OCI-LY7 (cell line): Measurements from ENCODE around the gene AGRN. TPM values are rescaled to one million over a fixed set of nuclear protein-coding genes. Genes with fewer than 3 reads are reported as not detected.

Source experiments
- BruUV-seq: library from RNA; stranded (reverse); fragments of 400-500 nt; replicated peaks from 2 replicates; lab custom pipeline; 2021; lab: Mats Ljungman, UMichigan
- CTCF ChIA-PET: fragments of 300-600 bp; sonication (Branson Sonifier 250); formaldehyde crosslinking; loops from one replicate; lab custom pipeline; 2022; ENCODE audit warnings: antibody characterized with exemption; ENCODE audit not compliant: unreplicated experiment; lab: Charles Lee
- POLR2A ChIA-PET: fragments of 300-600 bp; sonication (Branson Sonifier 250); formaldehyde crosslinking; loops from one replicate; lab custom pipeline; 2022; ENCODE audit warnings: antibody characterized with exemption; lab: Charles Lee
- DNase-seq: peaks from one replicate; pipeline ENCODE4 v3.0.0-alpha.2; 2015; ENCODE audit warnings: low spot score
- H2AFZ ChIP-seq: fragments of 200-600 bp; sonication (generic), shearing (Covaris generic); 2 replicates; pipeline ENCODE4 v1.6.1; 2014; ENCODE audit warnings: mild to moderate bottlenecking, antibody characterized with exemption, low read length, moderate library complexity
- H3K27ac ChIP-seq: fragments of 200-600 bp; sonication (generic); 2 replicates; pipeline ENCODE4 v1.5.1; 2014; ENCODE audit warnings: mixed run types, low read depth, mild to moderate bottlenecking, moderate library complexity, low read length, inconsistent platforms; ENCODE audit not compliant: poor library complexity, severe bottlenecking
- H3K36me3 ChIP-seq: fragments of 200-600 bp; sonication (generic); 2 replicates; pipeline ENCODE4 v1.6.1; 2014; ENCODE audit warnings: mild to moderate bottlenecking, antibody characterized with exemption, low read length, moderate library complexity, mixed read lengths; ENCODE audit not compliant: insufficient read depth
- H3K4me1 ChIP-seq: fragments of 200-600 bp; sonication (generic); 2 replicates; pipeline ENCODE4 v1.5.1; 2014; ENCODE audit warnings: mild to moderate bottlenecking, low read length; ENCODE audit not compliant: insufficient read depth, poor library complexity, severe bottlenecking
- H3K4me2 ChIP-seq: fragments of 200-600 bp; sonication (generic); 2 replicates; pipeline ENCODE4 v1.6.1; 2014; ENCODE audit warnings: mild to moderate bottlenecking, low read length
- H3K4me3 ChIP-seq: fragments of 200-600 bp; sonication (generic); 2 replicates; pipeline ENCODE4 v1.5.1; 2014; ENCODE audit warnings: mild to moderate bottlenecking, low read depth, low read length; ENCODE audit not compliant: poor library complexity, severe bottlenecking
- H3K79me2 ChIP-seq: fragments of 200-600 bp; sonication (generic); 2 replicates; pipeline ENCODE4 v1.6.1; 2016; ENCODE audit warnings: low read depth, mild to moderate bottlenecking, low read length, moderate library complexity, mixed read lengths; ENCODE audit not compliant: insufficient read depth
- H3K9me2 ChIP-seq: fragments of 200-600 bp; sonication (generic); 2 replicates; pipeline ENCODE4 v1.6.1; 2016; ENCODE audit warnings: mild to moderate bottlenecking, low read length, mixed read lengths; ENCODE audit not compliant: insufficient read depth
- H3K9me3 ChIP-seq: fragments of 200-600 bp; sonication (generic); 2 replicates; pipeline ENCODE4 v1.6.1; 2014; ENCODE audit warnings: mild to moderate bottlenecking, mixed run types, low read length, mixed read lengths
- H4K20me1 ChIP-seq: fragments of 200-600 bp; sonication (generic); 2 replicates; pipeline ENCODE4 v1.6.1; 2014; ENCODE audit warnings: mild to moderate bottlenecking, antibody characterized with exemption, low read length, moderate library complexity, mixed read lengths; ENCODE audit not compliant: insufficient read depth
- CTCF ChIP-seq: fragments of 200-600 bp; sonication (generic); conservative IDR thresholded peaks from 2 replicates; pipeline ENCODE4 v1.5.1; 2014; ENCODE audit warnings: mild to moderate bottlenecking, antibody characterized with exemption, low read length, moderate library complexity, mixed read lengths
- EZH2phosphoT487 ChIP-seq: fragments of 200-600 bp; sonication (generic); IDR thresholded peaks from 2 replicates; pipeline ENCODE4 v1.6.1; 2018; ENCODE audit warnings: low read depth, borderline replicate concordance, mild to moderate bottlenecking, mixed run types, antibody characterized with exemption, low read length, moderate library complexity, mixed read lengths
- intact Hi-C: fragments of 100-400 bp; cut with micrococcal nuclease; formaldehyde crosslinking; loops from one replicate; pipeline ENCODE4 v1.10.0; 2022; ENCODE audit not compliant: unreplicated experiment
- total RNA-seq, 2 experiments: library from RNA; depleted of rRNA in 1 of 2; stranded (reverse); fragments of >200 nt in 1 of 2; shearing (Covaris generic) in 1 of 2; gene quantifications; 2 replicates each; pipeline ENCODE4 v1.2.3, GENCODE V29; 2014 to 2022

Gene AGRN
- total RNA-seq, 2 experiments from 2014 or later = 2.7 to 9.1 TPM

GRCh38 chr1:1067860-1068516 lies 48.1 kb downstream of the AGRN start:
- DNase-seq = no peak
- Histone ChIP-seq H3K27ac (no peak overlapping the region), H4K20me1 (no peaks in the 10 kb centered on the region), H3K4me2 (peak overlapping the region; percentile 86), H3K36me3 (no peaks in the 10 kb centered on the region), H3K79me2 (no peaks in the 10 kb centered on the region), H3K9me2 (no peaks in the 10 kb centered on the region), H3K4me3 (peak overlapping the region; percentile 71), H2AFZ (peak overlapping the region; percentile 21; the same call in 1 of the 2 replicates), H3K9me3 (no peaks in the 10 kb centered on the region), H3K4me1 (peaks cover 32% of the 10 kb centered on the region)
- TF ChIP-seq EZH2phosphoT487 (no peak), CTCF (no peak)
- no TSS peak for BruUV-seq
- intact Hi-C loops = no loop called here
- ChIA-PET CTCF (no interaction called here), POLR2A (no interaction called here)

- no peaks in the 10 kb centered on the region for H3K36me3 ChIP-seq
- H3K79me2 ChIP-seq = no peaks in the 10 kb centered on the region
- peak; percentile 68 for DNase-seq
- intact Hi-C loops = no loop called here
- peaks cover 31% of the 10 kb centered on the region for H3K4me1 ChIP-seq
- H3K4me2 ChIP-seq = peak overlapping the region; percentile 86
- H2AFZ ChIP-seq = peak overlapping the region; percentile 21; the same call in 1 of the 2 replicates
- TF ChIP-seq EZH2phosphoT487 (no peak), CTCF (no peak)
- H4K20me1 ChIP-seq = no peaks in the 10 kb centered on the region
- H3K9me2 ChIP-seq = no peaks in the 10 kb centered on the region
- no TSS peak for BruUV-seq
- H3K4me3 ChIP-seq = peak overlapping the region; percentile 71
- no peaks in the 10 kb centered on the region for H3K9me3 ChIP-seq
- ChIA-PET POLR2A (no interaction called here), CTCF (no interaction called here)
- H3K27ac ChIP-seq = no peak overlapping the region
These were observed 48.7 kb downstream of the AGRN start for GRCh38 chr1:1068517-1069055.
